ENCODE results near the gene EPHA7.

EPHA7 gene

DNA sequence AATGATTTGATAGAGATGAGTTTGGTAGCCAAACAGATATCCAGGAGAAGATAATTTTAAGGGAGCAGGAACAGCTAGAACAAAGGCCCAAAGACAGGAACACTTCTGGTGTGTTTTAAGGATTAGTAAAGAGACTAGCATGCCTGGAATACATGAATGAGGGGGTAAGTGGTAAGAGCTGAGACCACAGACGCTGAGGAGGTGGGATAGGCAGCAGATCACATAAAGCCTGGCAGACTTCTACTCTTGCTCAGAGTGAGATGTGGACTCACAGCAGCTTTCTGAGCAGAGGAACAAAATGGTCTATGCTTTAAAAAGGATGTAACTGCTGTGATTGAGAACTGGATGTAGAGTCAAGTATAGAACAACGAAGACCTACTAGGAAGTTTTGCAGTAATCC, 100.1 kb downstream of the EPHA7 start:
- FAIRE-seq: no peak

DNA sequence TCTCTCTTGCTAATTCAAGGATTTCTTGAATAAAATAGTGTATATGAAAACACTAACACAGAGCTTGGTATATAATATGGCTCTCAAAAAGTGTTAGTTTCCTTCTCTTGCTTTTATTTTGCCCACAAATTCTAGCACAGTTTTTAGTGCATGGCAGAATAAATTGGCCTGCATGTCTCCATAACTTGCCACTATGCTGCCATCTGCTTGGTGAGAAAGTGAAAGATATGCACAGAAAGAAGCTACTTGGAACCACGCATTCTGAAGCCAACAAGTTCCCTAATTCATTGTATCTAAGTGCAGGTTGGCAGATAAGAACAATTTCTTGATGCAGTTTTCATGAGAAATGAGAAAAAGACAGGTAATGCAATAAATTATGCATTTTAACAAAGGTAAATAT, 101.2 kb downstream of the EPHA7 start:
- FAIRE-seq: no peak

DNA sequence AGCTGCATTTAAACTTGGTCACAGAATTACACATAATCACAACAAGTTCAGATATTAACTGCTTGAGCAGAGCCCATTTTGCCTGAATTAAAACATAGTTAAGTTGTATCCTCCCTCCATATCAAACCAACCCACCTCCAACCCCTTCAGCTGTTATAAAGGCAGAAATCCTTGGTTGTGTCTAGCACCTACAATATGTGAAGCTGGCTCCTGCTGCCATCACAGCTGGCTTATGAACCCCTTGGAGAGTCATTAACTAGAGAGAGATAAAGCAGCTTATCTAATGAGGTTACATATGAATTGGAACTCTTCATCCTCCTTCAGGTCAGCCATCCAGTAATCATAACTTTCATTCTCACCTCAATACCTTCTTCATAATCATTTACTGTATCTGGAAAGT, 101.8 kb downstream of the EPHA7 start:
- FAIRE-seq: no peak

DNA sequence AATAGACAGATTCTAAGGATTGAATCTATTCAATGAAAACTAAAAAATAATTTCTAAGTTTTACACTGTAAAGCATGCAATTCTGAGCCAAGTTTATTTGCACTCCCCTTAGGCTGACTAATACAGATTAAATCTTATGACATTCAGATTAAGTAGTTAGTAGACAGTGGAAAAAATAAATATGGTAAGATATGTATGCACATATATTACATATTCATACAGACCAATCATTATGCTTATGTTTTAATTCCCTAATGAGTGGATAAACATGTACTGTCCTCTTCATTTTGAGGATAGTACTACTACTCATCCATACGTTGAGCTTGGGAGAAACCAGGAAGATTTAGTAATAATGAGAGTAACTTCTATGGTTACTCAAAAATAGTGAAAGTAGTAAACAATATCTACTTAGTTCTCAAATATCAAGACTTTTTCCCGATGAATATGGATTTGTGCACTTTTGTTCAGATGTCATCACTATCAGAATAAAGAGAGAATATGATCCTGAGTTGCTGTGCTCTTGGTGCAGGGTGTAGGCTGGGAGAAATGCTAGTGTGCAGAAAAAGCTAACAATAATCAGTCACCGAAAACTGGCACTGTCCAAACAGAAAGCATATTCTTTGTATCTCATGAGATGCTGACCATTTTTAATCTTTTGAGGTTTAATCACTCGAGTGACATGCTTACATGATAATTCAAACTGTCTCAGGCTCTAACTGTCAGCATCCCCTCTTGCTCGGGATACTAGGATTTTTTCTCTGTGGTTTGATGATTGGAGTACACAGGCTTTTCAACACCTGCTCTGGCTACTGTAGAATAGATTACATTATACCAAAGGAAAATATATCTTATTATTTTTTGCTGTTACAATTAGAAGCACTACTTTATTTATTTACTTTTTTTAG, 111.6 kb downstream of the EPHA7 start:
- no peak for FAIRE-seq

DNA sequence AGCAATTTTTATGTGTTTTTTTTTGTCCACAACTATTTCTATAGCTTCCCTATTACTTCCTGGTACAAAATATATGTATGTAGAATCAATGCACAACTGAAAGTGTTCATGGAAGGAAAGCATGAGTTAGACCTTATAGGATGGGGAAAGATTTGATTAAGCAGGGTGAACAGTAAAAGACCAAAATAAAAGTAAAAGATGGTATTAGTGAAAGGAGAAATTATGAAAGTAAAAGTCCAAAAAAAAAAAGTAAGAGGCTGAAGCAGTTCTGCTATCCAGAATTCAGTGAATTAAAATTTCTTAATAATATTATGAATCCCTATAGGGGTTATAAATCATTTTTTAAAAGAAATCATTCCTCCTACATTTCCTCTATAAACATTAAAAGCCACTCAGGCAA, 114.3 kb downstream of the EPHA7 start:
- no peak for FAIRE-seq

DNA sequence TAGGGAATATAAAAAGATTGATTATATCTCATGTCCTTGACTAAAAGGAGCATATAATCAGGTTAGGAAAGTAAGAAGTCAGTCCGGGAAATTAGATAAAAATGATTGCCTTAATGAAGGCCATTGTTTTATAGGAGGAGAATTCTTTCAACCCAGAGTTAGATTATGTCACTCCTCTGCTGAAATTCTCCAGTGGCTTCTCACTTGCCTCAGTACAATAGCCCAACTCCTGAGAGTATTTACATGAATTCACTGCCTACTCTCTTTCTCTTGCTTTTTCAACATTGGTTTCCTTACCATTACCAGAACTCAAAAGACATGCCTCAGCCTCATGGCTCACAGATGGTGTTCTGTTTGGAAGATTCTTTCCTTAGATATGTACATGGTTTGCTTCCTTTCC, 114.9 kb downstream of the EPHA7 start:
- no peak for FAIRE-seq

DNA sequence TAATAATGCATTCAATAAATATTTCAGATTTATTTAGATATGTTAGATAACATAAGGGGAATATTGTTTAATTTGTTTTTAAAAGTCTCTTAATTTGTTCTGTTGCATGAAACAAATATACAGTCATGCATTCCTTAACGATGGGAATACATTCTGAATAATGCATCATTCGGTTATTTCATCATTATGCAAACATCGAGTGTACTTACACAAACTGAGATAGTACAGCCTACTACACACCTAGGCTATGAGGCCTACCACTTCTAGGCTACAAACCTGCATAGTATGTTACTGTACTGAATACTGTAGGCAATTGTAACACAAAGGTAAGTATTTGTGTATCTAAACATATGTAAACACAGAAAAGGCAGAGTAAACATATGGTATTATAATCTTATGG, 118.7 kb downstream of the EPHA7 start:
- FAIRE-seq: no peak

DNA sequence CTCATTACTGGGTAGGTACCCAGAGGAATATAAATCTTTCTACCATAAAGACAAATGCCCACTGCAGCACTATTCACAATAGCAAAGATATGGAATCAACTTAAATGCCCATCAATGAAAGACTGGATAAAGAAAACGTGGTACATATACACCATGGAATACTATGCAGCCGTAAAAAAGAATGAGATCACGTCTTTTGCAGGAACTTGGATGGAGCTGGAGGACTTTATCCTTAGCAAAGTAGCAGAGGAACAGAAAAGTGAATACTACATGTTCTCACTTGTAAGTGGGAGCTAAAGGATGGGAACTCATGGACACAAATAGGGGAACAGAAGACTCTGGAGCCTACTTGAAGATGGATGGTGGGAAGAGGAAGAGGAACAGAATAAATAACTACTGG, 119.7 kb downstream of the EPHA7 start:
- no peak for FAIRE-seq

DNA sequence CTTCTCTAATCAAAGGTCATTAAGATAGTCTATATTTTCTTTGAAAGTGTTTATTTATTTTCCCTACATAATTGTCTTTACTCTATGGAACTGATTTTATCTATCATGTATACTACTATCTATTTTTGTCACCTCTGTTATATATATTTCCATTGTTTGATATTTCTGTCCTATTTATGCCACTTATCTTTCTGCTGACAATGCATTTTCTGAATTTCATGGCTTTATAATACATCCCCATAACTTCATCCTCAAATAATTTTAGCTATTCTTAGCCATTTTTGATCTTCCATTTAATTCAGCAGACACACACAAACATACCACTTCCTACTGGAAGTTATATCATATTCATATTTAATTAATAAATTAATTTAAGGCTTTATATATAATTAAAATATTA, 123.7 kb downstream of the EPHA7 start:
- FAIRE-seq: no peak

DNA sequence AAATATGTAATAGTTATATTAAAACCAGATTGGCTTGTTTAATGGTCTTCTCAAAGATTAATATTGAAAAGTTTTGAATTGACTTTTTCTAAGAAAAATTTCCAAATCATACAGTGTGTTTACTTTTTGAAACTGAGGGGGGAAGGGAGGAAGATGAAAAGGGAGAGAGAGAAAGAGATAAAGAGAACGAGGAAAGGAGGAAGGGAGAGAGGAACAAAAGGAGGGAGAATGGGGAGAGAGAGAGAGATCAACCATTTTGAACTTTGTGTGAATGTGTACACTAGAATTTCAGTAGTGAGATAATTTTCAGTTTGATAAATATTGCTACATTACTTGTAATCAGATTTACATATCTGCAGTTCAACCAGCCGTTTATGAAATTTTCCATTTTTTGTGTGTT, 124.5 kb downstream of the EPHA7 start:
- no peak for FAIRE-seq

DNA sequence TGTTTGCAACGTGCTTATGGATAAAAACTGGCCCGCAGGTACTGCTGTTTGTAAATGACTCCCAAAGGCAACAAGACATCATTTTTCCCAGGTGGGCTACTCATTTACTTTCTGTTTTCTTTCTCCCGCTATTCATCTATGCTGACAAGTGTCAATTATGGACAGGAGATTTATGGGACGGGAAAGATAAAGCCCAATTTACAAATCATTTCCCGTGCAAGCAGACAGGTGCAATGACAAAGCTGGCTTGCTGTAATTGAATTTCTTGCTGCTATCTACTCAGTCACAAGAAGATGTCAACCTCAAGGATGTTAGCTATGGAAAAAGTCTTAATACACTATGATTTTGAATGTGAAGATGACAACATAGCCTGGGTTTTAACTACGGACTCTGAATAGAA, 125.5 kb downstream of the EPHA7 start:
- no peak for FAIRE-seq

DNA sequence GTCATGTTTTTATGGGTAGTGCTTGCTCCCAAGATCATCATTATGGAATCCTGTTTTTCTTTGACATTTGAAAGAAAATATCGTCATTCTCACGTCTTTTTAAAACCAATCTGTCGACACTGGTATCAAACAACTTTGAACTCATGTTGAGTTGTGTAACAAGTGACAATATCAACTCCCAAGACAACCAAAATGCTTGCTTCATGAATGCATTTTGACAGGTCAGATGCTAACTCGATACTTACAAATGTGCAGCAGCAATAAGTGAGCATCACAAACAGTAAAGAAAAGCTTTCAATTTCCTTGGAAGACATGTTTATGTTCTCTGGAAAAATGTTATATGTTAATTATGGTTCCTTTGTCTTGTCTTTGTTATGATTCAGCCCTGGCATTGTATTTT, 125.9 kb downstream of the EPHA7 start:
- no peak for FAIRE-seq

DNA sequence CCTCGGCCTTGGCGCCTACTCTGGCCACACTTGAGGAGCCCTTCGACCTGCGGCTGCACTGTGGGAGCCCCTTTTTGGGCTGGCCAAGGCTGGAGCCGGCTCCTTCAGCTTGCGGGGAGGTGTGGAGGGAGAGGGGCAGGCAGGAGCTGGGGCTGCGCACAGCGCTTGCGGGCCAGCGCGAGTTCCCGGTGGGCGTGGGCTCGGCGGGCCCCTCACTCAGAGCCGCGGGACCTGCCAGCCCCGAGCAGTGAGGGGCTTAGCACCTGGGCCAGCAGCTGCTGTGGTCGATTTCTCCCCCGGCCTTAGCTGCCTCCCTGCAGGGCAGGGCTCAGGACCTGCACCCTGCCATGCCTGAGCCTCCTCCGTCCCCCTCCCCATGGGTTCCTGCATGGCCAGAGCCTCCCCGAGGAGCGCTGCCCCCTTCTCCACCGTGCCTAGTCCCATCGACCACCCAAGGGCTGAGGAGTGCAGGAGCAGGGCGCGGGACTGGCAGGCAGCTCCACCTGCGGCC, 136.8 kb downstream of the EPHA7 start:
- FAIRE-seq: no peak

DNA sequence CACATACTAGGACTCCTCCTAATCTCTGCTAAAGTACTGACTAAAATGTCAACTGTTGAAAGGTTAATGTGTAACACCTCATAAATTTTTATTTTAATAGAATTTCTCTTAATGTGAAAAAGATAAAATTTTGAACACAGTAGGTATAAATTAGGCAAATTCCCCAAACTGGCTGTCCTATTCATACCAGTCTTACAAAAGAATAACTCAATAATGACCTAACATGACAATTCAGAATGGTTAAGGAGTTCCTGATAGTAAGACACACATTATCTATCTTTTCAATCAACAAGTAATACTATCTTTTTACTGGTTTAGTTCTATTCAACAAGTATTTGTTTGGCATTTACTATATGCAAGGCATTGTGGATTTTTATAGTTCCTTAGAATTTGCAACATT, 141.1 kb downstream of the EPHA7 start:
- FAIRE-seq: no peak

DNA sequence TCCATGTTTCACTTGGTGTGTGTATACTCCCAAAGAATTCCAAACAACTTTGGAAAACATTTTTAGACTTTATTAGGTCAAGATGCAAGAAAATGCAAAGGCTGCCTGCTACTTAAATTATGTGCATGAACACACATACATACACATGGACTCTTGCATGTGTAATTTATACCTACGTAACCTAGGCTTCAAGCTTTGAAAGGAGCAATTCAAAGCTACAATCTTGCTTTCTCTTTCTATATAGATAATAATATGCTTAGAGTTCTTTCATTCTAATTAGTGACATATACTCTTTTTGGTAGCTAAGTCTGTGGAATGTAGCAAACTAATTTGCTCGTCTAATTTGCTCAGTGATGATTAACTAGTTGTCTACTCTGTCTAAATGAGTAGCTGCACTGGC, 146.5 kb downstream of the EPHA7 start:
- no peak for FAIRE-seq

DNA sequence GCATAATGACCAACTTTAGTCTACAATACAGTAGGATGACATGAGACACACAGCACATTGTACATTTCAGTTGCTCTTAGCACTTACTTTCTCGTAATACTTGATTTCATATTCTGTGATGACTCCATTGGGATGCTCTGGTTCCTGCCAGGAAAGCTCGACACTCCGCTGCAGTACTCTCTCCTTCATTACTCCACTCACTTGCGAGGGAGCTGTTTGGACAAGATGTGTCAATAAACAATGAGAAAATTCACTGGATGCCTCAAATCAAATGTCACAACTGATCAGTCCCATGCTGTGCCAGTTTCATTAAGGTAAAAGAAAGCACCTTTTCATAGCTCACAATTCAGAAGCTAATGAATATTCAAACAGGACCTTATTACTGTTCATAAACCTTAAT, 147.1 kb downstream of the EPHA7 start:
- no peak for FAIRE-seq

DNA sequence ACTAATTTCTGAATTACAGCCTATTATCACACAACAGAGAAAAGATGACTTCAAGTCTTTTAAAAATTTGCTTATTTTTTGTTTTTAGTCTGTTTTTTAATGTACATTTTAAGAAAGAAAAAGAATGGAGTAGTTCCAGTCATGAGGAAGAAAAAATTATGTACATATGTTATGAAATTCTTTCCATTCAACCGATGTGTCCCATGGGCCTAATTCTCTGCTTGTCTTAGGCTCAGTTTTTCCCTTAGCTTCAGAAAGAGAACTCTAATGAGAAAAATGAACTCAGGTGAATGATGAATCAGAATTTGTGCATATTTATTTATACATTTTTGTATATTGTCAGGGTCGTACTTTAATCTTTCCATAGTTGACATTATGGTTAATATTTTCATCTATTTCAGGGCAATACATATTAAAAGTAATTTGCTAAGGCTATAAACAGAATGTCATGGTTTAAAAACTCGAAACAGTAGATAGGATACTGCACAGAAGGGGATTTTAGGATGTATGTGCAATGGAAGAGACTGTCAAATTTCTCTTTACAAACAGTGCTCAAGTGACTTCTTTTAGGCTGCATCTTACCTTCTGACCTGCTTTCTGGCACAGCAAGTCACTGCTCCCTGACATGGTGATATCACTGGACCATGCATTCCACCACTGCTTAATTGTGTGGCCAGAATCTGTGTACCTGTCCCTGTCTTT, 153.1 kb downstream of the EPHA7 start:
- FAIRE-seq: no peak

DNA sequence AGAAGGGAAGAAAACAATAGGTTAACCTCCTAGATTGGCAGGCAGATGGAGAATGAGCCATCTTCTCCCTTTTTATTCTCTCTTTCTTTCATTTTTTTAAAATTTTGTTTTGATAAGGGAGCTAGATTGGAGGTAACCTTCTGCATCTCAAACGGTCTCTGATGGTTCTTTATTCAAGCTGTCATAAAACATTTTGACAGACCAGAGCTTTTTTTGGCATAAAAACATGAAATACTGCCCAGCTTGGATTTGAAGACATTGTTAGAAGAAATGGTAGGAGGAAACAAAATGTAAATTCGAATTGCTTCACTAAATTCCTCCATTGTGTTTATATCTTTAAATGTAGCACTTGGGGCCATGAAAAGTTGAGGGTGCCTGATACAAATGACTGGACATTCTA, 158.5 kb downstream of the EPHA7 start:
- no peak for FAIRE-seq

DNA sequence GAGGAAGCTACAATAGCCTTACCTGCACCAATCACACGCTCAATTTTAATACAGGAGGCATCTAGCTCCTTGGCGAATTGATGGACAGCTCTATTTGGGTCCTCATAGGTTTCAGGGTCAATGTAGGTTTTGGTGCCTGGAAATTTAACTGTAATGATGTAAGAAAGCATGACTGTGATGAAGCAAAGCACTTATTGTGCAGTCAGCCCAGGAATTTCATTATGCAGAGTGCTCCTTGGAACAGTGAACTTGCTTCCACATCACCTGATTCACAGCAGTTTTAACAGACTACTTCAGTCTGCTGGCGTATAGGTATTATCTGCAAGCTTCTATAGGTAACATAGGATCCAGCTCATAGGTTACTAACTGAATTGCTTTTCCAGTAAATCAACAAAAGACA, 160.0 kb downstream of the EPHA7 start:
- FAIRE-seq: no peak

DNA sequence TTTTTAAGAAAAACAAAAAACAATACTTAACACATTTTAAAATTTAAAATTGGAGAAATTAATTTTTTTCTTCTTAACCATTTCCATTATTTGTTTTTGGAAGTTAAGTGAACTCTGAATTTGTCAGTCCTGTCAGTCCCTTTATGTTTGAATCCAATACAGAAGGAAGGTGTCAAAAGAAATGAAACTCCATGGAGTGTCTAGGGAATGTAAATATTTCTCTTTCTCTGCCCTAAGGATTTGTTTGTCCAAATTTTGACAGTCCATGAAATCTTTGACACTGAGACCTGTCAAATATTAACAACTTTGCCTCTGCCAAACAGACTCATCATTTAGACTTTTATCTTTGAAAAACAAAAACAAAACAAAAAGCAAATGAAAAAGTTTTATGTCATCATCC, 166.4 kb downstream of the EPHA7 start:
- FAIRE-seq: no peak

DNA sequence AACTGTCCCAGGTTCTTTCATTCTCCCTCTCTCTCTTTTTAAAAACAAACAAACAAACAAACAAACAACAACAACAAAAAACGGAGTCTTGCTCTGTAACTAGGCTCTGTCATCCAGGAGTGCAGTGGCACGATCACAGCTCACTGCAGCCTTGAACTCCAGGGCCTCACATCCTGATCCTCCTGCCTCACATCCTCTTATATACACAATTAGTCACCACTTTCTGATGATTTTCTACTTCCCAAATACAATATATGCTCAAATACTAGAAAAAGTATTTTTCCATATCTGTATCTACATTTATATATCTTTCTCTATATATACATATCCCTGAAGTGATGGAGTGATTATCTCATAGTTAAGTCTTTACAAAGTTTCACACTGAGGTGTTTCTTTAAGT, 170.7 kb downstream of the EPHA7 start:
- no peak for FAIRE-seq

DNA sequence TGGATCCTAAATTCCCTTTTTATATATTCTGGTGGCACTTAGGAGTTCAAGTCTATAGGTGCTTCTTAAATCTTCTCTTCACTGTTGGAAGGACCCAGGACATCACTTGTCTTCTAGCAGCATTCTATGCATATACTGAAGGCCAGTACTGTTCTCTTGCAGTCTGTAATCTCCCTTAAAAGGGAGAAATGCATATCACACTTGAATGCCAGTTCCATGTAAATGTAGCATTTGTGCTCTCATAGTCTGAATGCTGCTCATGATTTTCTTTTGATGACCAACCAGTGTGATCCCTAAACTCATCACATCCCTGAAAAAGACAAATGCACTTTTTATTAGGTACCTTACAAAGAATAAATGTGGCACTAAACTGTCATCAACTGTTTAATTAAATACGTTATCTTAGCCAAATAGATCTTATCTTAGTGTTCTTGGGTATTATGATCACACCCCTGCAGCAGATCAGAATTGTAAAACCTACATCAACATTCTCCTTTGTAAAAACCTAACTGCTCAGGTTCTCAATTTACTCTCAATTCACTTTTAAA, 176.1 kb downstream of the EPHA7 start:
- no peak for FAIRE-seq

DNA sequence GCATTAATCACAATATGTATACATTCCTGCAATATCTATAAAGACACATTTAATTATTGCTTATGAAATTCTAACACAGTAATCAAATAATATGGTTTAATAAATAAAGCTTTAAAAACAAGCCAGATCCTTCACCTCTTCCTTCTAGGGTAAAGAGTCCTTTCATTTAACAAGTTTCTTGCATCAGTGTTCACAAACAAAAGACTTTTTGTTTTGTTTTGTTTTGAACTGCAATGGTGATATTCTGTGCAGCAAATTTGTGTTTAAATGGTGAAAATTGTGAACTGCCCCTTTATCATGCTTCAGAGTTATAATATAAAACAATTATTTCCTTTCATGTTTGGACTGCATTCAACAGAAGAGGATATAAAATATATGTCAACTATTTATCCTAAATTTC, 177.3 kb downstream of the EPHA7 start:
- FAIRE-seq: no peak

DNA sequence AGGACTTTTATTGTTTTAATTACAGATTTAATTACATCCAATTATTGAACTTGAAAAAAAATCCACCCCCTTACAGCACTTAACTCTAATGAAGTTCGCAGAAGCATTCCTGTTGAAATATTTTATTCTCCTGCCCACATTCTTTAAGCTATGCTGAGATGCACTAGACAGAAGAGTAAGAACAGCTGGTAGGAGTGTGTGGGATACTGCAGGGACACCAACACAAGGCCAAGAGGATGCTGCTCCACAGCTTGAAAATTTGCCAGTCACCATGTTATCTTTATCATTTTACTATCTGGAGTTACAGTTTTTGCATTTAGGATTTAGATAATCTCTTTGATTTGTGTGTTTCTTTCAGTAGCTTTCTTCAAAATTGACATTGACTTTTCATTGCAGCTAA, 180.7 kb downstream of the EPHA7 start:
- FAIRE-seq: no peak

Measured in TTC549 (cell line).